ENCODE data around the gene MFSD6L. TPM values are rescaled to one million over a fixed set of nuclear protein-coding genes. Genes with fewer than 3 reads are reported as not detected.

MFSD6L gene
- total RNA-seq, 1 experiment from 2014 or later, result 2.1 TPM

GRCh38 chr17:8782176-8782575 is 17.0 kb downstream of the MFSD6L start:
- Histone ChIP-seq H2BK120ac (ENCODE audit: low read depth, low read length, poor library complexity, severe bottlenecking) (no peak overlapping the region), H2BK12ac (ENCODE audit: insufficient read length, low read depth, low read length) (no peak overlapping the region), H2BK15ac (ENCODE audit: low read depth, low read length) (no peak overlapping the region), H4K8ac (replicated peaks; ENCODE audit: insufficient read length, low read depth, low read length) (no peak overlapping the region), H2AFZ (ENCODE audit: low read length) (peak overlapping the region; percentile 70), H3K4me1 (ENCODE audit: insufficient read depth, low read length) (no peaks in the 10 kb centered on the region), H3K23me2 (ENCODE audit: insufficient read length, low read depth, low read length, poor library complexity, severe bottlenecking) (no peaks in the 10 kb centered on the region), H3K56ac (ENCODE audit: insufficient read length, low read depth, low read length) (no peak overlapping the region), H3K23ac (ENCODE audit: insufficient read length, low read depth, low read length) (no peak overlapping the region), H3K4me2 (ENCODE audit: insufficient read depth, insufficient read length, low read length) (no peak overlapping the region), H3K9ac (ENCODE audit: extremely low read depth, insufficient read length, low read length) (no peak overlapping the region), H3K4ac (ENCODE audit: low read depth, low read length) (no peak overlapping the region), H3K79me2 (ENCODE audit: insufficient read depth, low read length) (no peaks in the 10 kb centered on the region), H3K79me1 (ENCODE audit: insufficient read depth, low read depth, low read length, poor library complexity, severe bottlenecking) (no peaks in the 10 kb centered on the region), H3T11ph (ENCODE audit: low read length) (no peak overlapping the region), H2BK20ac (ENCODE audit: low read depth, low read length, poor library complexity, severe bottlenecking) (no peak overlapping the region), H3K9me3 (ENCODE audit: control insufficient read depth, low read depth, low read length) (no peaks in the 10 kb centered on the region), H4K20me1 (ENCODE audit: control insufficient read depth, insufficient read depth, insufficient read length) (no peaks in the 10 kb centered on the region), H4K5ac (ENCODE audit: insufficient read length, low read depth, low read length) (no peak overlapping the region), H4K91ac (ENCODE audit: insufficient read length, low read depth, low read length) (no peak overlapping the region), H2BK5ac (ENCODE audit: insufficient read length, low read length) (no peak overlapping the region), H3K18ac (ENCODE audit: insufficient read length, low read depth, low read length) (no peak overlapping the region), H2AK5ac (ENCODE audit: insufficient read length, low read length) (no peak overlapping the region), H3K14ac (ENCODE audit: insufficient read depth, low read length) (no peak overlapping the region), H3K27me3 (ENCODE audit: insufficient read depth, low read length) (no peaks in the 10 kb centered on the region), H3K27ac (ENCODE audit: insufficient read length, low read depth, low read length) (no peak overlapping the region)
- Mint-ChIP-seq H3K4me3 (no peak overlapping the region), H3K4me1 (peaks cover 11 to 13% of the 10 kb centered on the region in 2 experiments), H3K36me3 (ENCODE audit: insufficient read depth in 1 of 3, low read depth in 3 of 3) (no peaks in the 10 kb centered on the region), H3K27ac (peak overlapping the region in 1 of 3 experiments; percentile 37; a peak in 2 of 7 replicates), H3K27me3 (ENCODE audit: low read depth) (no peaks in the 10 kb centered on the region; the same call in 1 of the 2 replicates), H3K9me3 (no peaks in the 10 kb centered on the region; a peak in 1 of 5 replicates)
- WGBS (ENCODE audit: extremely low coverage, insufficient read length, low lambda C conversion rate), result no CpG with 5 or more reads among the region's 1 CpG
- DNase-seq, result no peak
- TF ChIP-seq CTCF (conservative IDR thresholded peaks at IDR 0.05), result no peak
